BJ (cell line): Measurements from ENCODE around the gene SWAP70. TPM values are rescaled to one million over a fixed set of nuclear protein-coding genes. Genes with fewer than 3 reads are reported as not detected.

Experiments used
- CTCF ChIA-PET: fragments of 350-600 bp; formaldehyde crosslinking; extraction: SDS; loops from one replicate; lab custom pipeline; 2021; ENCODE audit warnings: antibody characterized with exemption, inconsistent platforms; lab: Yijun Ruan, JAX
- POLR2A ChIA-PET: fragments of 300-600 bp; sonication (Branson Sonifier 250); formaldehyde crosslinking; extraction: SDS; loops from one replicate; lab custom pipeline; 2021; ENCODE audit warnings: antibody characterized with exemption; lab: Charles Lee
- DNase-seq: peaks from one replicate; pipeline ENCODE4 v3.0.0-alpha.2; 2011; ENCODE audit warnings: low read depth
- H3K27me3 ChIP-seq: 2 replicates; pipeline ENCODE4 v1.6.0; 2011; ENCODE audit warnings: low read length; ENCODE audit not compliant: control insufficient read depth, insufficient read depth
- H3K36me3 ChIP-seq: 2 replicates; pipeline ENCODE4 v1.5.1; 2011; ENCODE audit warnings: low read length; ENCODE audit not compliant: control insufficient read depth, insufficient read depth
- H3K4me3 ChIP-seq: 2 replicates; pipeline ENCODE4 v1.5.1; 2011; ENCODE audit warnings: low read depth, mild to moderate bottlenecking, control low read depth, low read length
- CTCF ChIP-seq: IDR thresholded peaks from 2 replicates; pipeline ENCODE4 v1.5.1; 2011; ENCODE audit warnings: low read depth, mild to moderate bottlenecking, control low read depth, inconsistent platforms, low read length, moderate library complexity; ENCODE audit not compliant: insufficient read depth
- polyA plus RNA-seq: library from polyadenylated mRNA; depleted of rRNA; stranded (reverse); fragments of >200 nt; gene quantifications from 2 replicates; pipeline ENCODE4 v1.2.3, GENCODE V29; 2011

SWAP70 gene
- polyA plus RNA-seq, 1 experiment = 16.6 TPM

- ChIA-PET POLR2A (interaction anchor here (0.5 to 2.7 kb wide), 16 partner anchors 12 to 607 kb away, joined by 3 to 26 read pairs (median 4); partner anchors contain the start of gene ADM), CTCF (interaction anchor here (0.7 to 3.1 kb wide), 13 partner anchors 12 to 562 kb away, joined by 3 to 18 read pairs (median 4); no protein-coding TSS in a partner anchor)
- peak; percentile 82 for DNase-seq
- no peak overlapping the region for H3K4me3 ChIP-seq
- TF ChIP-seq CTCF = no peak
- H3K27me3 ChIP-seq = no peaks in the 10 kb centered on the region
- no peaks in the 10 kb centered on the region for H3K36me3 ChIP-seq
Observed at GRCh38 chr11:9760193-9760575, 96.3 kb downstream of the SWAP70 start.

- DNase-seq = no peak
- ChIA-PET POLR2A (no interaction called here), CTCF (no interaction called here)
- Histone ChIP-seq H3K27me3 (no peaks in the 10 kb centered on the region), H3K4me3 (no peak overlapping the region), H3K36me3 (no peaks in the 10 kb centered on the region)
- TF ChIP-seq CTCF = no peak
Observed at GRCh38 chr11:9761441-9761945, 97.6 kb downstream of the SWAP70 start.

- DNase-seq = no peak
- ChIA-PET POLR2A (no interaction called here), CTCF (interaction anchor here (0.6 to 1.8 kb wide), 5 partner anchors 40 to 377 kb away, joined by 3 to 4 read pairs (median 4); no protein-coding TSS in a partner anchor)
- Histone ChIP-seq H3K36me3 (no peaks in the 10 kb centered on the region), H3K4me3 (no peak overlapping the region), H3K27me3 (no peaks in the 10 kb centered on the region)
- no peak for TF ChIP-seq CTCF
Observed at GRCh38 chr11:9762531-9762930, 98.7 kb downstream of the SWAP70 start.

GRCh38 chr11:9763301-9763700, 99.4 kb downstream of the SWAP70 start:
- Histone ChIP-seq H3K4me3 (no peak overlapping the region), H3K27me3 (no peaks in the 10 kb centered on the region), H3K36me3 (no peaks in the 10 kb centered on the region)
- CTCF ChIA-PET = interaction anchor here (0.9 to 1.8 kb wide), 5 partner anchors 27 to 208 kb away, joined by 3 to 4 read pairs (median 3); no protein-coding TSS in a partner anchor
- DNase-seq = no peak
- POLR2A ChIA-PET = no interaction called here
- no peak for TF ChIP-seq CTCF

- Histone ChIP-seq H3K4me3 (no peak overlapping the region), H3K36me3 (no peaks in the 10 kb centered on the region), H3K27me3 (no peaks in the 10 kb centered on the region)
- ChIA-PET CTCF (interaction anchor here (0.6 to 1.2 kb wide), 5 partner anchors 14 to 207 kb away, joined by 3 to 4 read pairs (median 3); no protein-coding TSS in a partner anchor), POLR2A (interaction anchor here (0.6 to 2.1 kb wide), 9 partner anchors 9 to 543 kb away, joined by 3 to 17 read pairs (median 3); partner anchors contain the start of gene ADM)
- no peak for TF ChIP-seq CTCF
- peak; percentile 73 for DNase-seq
Observed at GRCh38 chr11:9765320-9766101, 101.6 kb downstream of the SWAP70 start.
